K562 (cell line): ENCODE results near the gene CASKIN2. TPM values are rescaled to one million over a fixed set of nuclear protein-coding genes. Genes with fewer than 3 reads are reported as not detected.
A peak's percentile ranks its signal among the peaks of the same experiment; 100 is the strongest.

Experiments
- E2F3 ChIP-seq: fragments of 250-450 bp; sonication (Bioruptor Pico); IDR thresholded peaks from 2 replicates; pipeline ENCODE4 v1.4.0; 2020; ENCODE audit warnings: mild to moderate bottlenecking
- KDM5B ChIP-seq: fragments of 200-600 bp; sonication (generic); IDR thresholded peaks from 2 replicates; pipeline ENCODE4 v1.6.1; 2012; ENCODE audit warnings: low read depth, mild to moderate bottlenecking, moderate library complexity, low read length, control low read depth, inconsistent platforms; ENCODE audit not compliant: insufficient replicate concordance
- RNF219 ChIP-seq: fragments of 250-450 bp; sonication (Bioruptor Pico); IDR thresholded peaks from 2 replicates; pipeline ENCODE4 v1.5.0; 2022; ENCODE audit warnings: mild to moderate bottlenecking
- STAT5A ChIP-seq: IDR thresholded peaks from 2 replicates; pipeline ENCODE4 v1.6.1; 2012; ENCODE audit warnings: low read length, inconsistent platforms, borderline replicate concordance
- TAF9B ChIP-seq: fragments of 450-650 bp; IDR thresholded peaks from 2 replicates; pipeline ENCODE4 v1.6.1; 2018; ENCODE audit warnings: mild to moderate bottlenecking; ENCODE audit not compliant: partially characterized antibody
- TRIM25 ChIP-seq: fragments of 450-650 bp; IDR thresholded peaks from 2 replicates; pipeline ENCODE4 v1.7.0; 2016; ENCODE audit warnings: borderline replicate concordance
- TRIM28 ChIP-seq: fragments of 450-650 bp; IDR thresholded peaks from 2 replicates; pipeline ENCODE4 v1.6.1; 2017
- polyA plus RNA-seq, 8 experiments: library from polyadenylated mRNA; depleted of rRNA in 4 of 8; stranded (reverse) in 5 of 8; unstranded in 3 of 8; fragments of >200 nt; fragmentation: Nextera tagmentation in 2 of 8; fragmentation: Illumina TruSeq in 1 of 8; extraction: Ambion mirVana in 2 of 8; extraction: Trizol in 1 of 8; gene quantifications; 2 replicates each; pipeline versions ENCODE4 v1.2.1 to v1.2.3, GENCODE V29; 2011 to 2014; ENCODE audit warnings: inconsistent platforms in 1 of 8, missing spikeins in 1 of 8
- total RNA-seq, 7 experiments: library from RNA; depleted of rRNA in 6 of 7; stranded (reverse); fragments of >200 nt in 6 of 7; fragmentation: Illumina TruSeq in 2 of 7; extraction: Trizol in 2 of 7; gene quantifications; 2 replicates each; pipeline versions ENCODE4 v1.2.1 to v1.2.3, GENCODE V29; 2011 to 2021; ENCODE audit warnings: low replicate concordance in 1 of 7

CASKIN2 gene
- total and polyA plus RNA-seq, 9 of the 15 experiments (the other 6 are each of a cell fraction or from before 2014, with no cell fraction given): 0.01 to 12.2 (median 2.1) TPM

GRCh38 chr17:75511610-75512575 is 3.4 kb downstream of the CASKIN2 start (continued):
- TF ChIP-seq TRIM25: no peak
- TF ChIP-seq KDM5B: peak; percentile 24
- TF ChIP-seq E2F3 (CRISPR knock-in tag): no peak
- no peak for TF ChIP-seq STAT5A
- no peak for TF ChIP-seq TRIM28
- TF ChIP-seq TAF9B: no peak
- TF ChIP-seq RNF219: no peak
